NCI-H2107 treated with DMSO at 0.1 percent for 48 hours (cell line): Measurements from ENCODE around the gene CHST15.

ENCODE experiments used
- DNase-seq: peaks from one replicate; lab custom pipeline; 2025; ENCODE audit not compliant: unreplicated experiment; lab: John Stamatoyannopoulos, UW

Gene CHST15

DNA sequence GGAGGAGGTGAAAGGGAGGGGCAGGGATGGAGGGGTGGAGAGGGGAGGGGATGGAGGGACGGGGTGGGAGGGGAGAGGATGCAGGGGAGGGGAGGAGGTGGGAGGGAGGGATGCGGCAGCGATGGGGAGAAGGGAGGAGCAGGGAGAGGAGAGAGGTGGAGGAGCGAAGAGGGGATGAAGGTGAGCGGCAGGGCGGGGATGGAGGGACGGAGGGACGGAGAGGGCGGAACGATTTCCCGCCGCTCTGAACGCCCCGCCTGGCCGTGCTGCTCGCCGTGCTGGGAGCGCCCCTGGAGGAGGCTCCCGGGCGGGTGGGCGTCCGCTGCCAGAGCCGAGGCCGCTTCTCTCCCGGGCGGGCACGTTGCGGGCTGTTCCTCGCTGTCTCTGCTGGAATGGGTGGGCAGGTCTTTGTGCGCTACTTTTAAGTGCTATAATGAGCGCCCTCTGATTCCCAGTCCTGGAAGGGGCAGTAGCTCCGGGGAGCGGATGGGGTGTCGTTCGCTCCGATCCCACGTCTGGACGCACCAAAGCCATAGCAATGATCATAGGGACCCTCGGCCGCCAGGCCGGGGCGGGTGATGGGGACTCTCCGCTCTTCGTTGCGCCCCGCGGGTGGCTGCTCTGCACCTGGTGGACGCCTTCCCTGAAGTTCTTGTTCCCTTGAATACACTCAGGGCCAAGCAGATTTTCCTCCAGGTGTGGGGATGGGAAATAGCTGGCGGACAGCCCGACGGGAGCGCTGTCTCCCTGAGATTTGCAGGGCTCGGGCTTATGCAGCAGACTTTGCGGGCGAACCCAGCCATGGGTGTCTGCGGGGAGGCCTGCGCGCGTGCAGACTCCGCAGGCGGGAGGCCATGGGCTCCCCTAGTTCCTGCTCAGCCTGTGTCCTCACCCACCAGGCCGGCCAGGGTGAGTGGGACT lies 120.7 kb downstream of the CHST15 start:
- no peak for DNase-seq

GRCh38 chr10:123970927-123971286 lies 122.5 kb downstream of the CHST15 start:
- DNase-seq = no peak

- no peak for DNase-seq
These were observed 123.0 kb downstream of the CHST15 start for GRCh38 chr10:123970207-123970926.

DNA sequence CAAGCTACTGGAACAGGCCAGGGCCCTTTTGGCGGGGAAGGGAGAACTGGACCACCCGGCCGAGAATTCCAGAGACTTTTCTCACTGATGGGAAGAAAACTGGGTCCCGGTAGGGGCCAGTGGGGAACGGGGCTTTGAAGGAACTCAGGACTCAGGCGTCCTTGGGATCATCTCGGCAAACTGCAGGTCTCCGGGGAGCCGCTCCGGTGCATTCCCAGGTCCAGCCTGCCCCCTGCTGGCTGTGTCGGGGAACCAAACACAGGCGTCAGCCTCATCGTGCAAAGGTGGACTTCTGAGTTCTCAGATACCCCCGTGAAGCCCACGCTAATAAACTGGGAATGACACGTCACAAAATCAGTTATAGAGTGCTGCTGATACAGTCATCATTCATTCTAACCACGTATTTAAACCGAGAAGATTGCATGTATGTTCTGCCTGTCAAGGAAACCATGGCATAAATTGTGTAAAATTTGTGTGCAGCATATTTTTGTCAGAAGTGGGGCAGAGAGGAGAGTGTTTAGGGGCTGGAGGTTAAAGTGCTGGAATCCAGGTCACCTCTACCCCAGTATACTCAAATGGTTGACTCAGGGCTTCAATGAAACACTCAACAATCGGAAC lies 125.7 kb downstream of the CHST15 start:
- peak; percentile 16 for DNase-seq

DNA sequence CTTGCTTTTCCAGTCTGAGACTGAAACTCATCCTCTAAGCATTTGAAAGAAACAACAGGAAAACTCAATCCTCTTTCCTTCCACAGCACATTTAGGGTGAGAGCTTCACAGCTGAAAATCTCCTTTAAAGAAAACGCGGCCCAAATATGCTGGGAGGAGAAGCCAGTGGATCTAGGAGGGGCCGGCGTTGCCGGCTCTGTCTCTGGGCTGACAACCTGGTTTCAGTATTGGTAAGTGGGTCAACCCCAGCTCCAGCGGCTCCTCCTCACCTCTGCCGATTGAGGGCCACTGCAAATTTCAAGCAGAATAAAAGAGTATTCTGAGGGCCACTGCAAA lies 126.5 kb downstream of the CHST15 start:
- no peak for DNase-seq

DNA sequence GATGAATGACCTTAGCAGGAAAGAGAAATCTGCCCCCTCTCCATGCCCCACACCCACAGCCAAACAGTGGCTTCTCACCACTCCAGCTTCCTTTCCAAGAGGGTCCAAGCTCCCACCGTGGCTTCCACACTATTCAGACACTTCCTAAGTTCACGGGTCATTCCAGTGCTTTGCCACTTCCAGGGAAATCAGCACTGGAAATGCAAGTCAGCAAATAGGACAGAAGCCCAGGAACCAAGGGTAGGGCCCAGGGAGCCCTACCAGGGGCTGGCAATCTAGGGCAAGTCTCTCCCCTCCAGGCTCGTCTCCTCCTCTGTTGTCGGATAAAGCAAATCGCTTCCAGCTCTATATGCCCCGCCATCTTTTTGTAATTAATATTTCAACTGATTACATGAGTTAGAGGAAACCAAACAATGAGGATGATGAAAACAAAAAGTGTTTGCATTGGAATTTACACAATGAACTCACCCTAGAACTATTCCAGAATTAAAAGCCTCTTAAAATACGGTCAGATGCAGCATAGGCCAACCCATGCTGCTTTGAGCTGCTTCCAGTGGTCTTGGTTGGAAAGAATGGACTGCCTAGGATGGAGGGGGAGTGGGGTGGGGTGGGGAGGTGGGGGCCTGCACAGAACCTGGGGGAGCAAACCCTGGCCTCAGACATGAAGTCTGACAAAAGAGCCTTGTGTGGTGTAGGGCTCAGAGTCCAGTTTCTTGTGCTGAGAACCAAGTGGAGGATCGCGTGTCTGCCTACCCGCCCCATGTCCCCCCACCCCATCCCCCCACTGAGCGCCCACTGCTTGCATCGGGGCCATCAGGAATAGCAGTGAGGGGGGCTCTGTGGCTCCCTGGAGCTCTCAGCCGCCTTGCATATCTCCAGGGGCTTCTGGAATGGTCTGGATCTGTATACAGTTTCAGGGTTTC lies 127.2 kb downstream of the CHST15 start:
- DNase-seq = no peak

DNA sequence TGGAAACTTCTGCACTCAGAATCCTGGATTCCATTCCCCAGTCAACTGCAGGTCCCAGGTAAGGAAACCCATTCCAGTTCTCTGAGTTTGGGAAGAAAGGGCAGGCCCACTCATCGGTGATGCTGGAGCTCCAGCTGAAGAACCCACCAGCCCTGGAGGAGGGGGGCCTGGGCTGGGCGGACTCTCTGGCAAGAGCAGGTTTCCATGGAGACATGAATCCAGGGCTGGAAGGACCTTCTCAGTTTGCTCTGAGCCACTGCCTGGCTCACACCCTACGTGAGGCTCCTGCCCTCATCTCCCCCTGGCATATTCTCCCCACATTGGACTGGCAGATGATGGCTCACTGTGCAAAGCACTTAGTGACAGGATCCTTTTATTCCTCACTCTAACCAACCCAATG lies 128.4 kb downstream of the CHST15 start:
- no peak for DNase-seq

DNA sequence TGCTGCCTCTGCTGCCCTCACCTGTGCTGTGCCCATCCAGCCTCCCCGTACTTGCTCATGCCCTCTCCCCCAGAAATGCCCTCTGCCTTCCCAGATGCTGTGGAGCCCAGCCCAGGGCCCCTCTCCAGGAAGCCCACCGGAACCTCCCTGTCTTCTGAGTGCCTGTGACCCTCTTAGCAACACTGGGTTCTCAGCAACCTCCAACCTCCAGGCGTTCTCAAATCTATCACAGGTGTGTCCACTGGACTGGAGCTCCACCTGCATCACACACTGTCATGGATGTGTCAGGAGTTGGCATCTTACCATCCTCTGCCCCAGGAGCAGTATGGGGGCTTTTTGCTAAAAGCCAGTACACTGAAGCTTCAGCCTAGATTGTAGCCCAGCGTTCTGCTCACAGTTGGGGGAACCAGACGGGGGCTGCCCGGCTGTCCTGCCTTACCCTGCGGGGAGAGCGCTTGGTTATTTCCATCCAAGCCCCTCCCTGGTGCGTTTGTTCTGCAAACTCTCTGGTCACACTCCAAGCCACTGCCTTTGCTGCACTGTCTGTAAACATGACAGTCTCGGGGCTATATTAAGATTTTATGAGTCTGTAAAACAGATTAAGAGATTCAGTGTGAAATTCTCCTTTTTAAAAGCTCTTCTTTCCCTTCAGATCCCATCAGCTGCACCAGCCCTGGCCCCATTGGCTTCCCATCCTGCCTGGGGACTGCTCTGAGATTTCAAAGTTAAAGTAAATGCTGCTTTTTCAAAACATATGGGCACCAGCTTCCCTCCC lies 130.5 kb downstream of the CHST15 start:
- DNase-seq = no peak

GRCh38 chr10:123958241-123958640 lies 135.2 kb downstream of the CHST15 start:
- DNase-seq = no peak
